ENCODE data around the gene ZMYND12. TPM values are rescaled to one million over a fixed set of nuclear protein-coding genes. Genes with fewer than 3 reads are reported as not detected.
A peak's percentile ranks its signal among the peaks of the same experiment; 100 is the strongest.

ZMYND12 gene
- polyA plus RNA-seq, 1 experiment, result 0.36 TPM

DNA sequence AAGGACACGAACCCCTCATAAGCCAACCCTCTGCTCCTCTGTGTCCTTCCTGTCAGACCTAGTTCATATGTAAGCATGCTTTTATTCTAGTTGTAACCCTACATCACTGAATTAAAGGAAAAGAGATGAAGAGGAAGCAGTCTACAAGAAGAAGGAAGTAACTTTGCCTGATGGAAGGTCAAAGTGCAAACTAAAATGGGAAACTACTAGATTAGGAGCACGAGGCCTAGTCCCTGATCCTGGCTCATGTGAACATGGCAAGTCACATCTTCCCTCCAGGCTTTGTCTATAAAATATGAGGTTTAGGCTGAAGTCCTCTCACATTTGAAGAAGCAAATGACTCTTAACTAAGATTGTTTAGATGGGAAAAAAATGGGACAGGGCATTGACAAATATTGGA, 13.2 kb downstream of the ZMYND12 start:
- Histone ChIP-seq H3K9me3 (ENCODE audit: control insufficient read depth, insufficient read depth, low read length) (no peaks in the 10 kb centered on the region), H3K27ac (ENCODE audit: low read depth, low read length) (no peak overlapping the region), H3K4me3 (ENCODE audit: low read depth, low read length) (no peak overlapping the region), H3K27me3 (ENCODE audit: control insufficient read depth, insufficient read depth, low read length) (peaks cover under 1% of the 10 kb centered on the region)
- no peak for DNase-seq (ENCODE audit: low read depth, low spot score)
- POLR2A ChIA-PET, result no interaction called here
- CTCF ChIA-PET, result no interaction called here
- TF ChIP-seq, protein P1, sequence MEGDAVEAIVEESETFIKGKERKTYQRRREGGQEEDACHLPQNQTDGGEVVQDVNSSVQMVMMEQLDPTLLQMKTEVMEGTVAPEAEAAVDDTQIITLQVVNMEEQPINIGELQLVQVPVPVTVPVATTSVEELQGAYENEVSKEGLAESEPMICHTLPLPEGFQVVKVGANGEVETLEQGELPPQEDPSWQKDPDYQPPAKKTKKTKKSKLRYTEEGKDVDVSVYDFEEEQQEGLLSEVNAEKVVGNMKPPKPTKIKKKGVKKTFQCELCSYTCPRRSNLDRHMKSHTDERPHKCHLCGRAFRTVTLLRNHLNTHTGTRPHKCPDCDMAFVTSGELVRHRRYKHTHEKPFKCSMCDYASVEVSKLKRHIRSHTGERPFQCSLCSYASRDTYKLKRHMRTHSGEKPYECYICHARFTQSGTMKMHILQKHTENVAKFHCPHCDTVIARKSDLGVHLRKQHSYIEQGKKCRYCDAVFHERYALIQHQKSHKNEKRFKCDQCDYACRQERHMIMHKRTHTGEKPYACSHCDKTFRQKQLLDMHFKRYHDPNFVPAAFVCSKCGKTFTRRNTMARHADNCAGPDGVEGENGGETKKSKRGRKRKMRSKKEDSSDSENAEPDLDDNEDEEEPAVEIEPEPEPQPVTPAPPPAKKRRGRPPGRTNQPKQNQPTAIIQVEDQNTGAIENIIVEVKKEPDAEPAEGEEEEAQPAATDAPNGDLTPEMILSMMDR (IDR thresholded peaks at IDR 0.05; ENCODE audit: low read depth, low read length), result no peak

DNA sequence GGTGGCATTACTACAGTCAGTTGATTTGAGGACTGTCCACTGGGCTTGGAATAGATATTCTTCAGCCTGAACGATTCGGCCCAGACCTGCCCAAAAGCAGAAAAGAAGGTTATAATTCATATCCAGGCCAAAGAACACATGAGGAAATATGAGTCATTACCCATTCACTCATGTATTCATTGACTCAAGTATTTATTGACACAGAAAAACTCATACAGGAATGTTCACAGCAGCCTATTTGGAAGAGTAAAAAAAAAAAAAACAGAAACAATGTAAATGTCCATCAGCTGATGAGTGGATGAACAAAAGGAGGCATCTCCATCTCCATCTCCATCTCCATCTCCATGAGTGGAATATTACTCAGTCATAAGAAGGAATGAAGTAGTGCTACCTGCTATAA, 15.9 kb downstream of the ZMYND12 start:
- TF ChIP-seq, protein P1 (IDR thresholded peaks at IDR 0.05; ENCODE audit: low read depth, low read length), result no peak
- POLR2A ChIA-PET, result no interaction called here
- Histone ChIP-seq H3K27me3 (ENCODE audit: control insufficient read depth, insufficient read depth, low read length) (peaks cover 5% of the 10 kb centered on the region), H3K9me3 (ENCODE audit: control insufficient read depth, insufficient read depth, low read length) (no peaks in the 10 kb centered on the region), H3K4me3 (ENCODE audit: low read depth, low read length) (no peak overlapping the region), H3K27ac (ENCODE audit: low read depth, low read length) (no peak overlapping the region)
- DNase-seq (ENCODE audit: low read depth, low spot score), result peak; percentile 7
- CTCF ChIA-PET, result no interaction called here

DNA sequence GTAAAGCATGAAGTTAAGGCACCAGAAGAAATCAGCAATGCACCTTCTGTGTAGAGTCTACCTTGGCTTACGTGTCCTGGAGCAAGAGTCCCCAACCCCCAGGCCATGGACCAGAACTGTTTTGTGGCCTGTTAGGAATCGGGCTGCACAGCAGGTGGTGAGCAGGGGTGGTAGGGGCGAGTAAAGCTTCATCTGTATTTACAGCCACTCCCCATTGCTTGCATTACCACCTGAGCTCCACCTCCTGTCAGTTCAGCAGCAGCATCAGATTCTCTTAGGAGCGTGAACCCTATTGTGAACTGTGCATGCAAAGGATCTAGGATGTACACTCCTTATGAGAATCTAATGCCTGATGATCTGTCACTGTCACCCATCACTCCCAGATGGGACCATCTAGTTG, 21.5 kb downstream of the ZMYND12 start:
- DNase-seq (ENCODE audit: low read depth, low spot score), result no peak
- TF ChIP-seq, protein P1 (IDR thresholded peaks at IDR 0.05; ENCODE audit: low read depth, low read length), result no peak
- Histone ChIP-seq H3K9me3 (ENCODE audit: control insufficient read depth, insufficient read depth, low read length) (no peaks in the 10 kb centered on the region), H3K27me3 (ENCODE audit: control insufficient read depth, insufficient read depth, low read length) (peaks cover 10% of the 10 kb centered on the region), H3K4me3 (ENCODE audit: low read depth, low read length) (no peak overlapping the region), H3K27ac (ENCODE audit: low read depth, low read length) (no peak overlapping the region)
- CTCF ChIA-PET, result no interaction called here
- POLR2A ChIA-PET, result no interaction called here

DNA sequence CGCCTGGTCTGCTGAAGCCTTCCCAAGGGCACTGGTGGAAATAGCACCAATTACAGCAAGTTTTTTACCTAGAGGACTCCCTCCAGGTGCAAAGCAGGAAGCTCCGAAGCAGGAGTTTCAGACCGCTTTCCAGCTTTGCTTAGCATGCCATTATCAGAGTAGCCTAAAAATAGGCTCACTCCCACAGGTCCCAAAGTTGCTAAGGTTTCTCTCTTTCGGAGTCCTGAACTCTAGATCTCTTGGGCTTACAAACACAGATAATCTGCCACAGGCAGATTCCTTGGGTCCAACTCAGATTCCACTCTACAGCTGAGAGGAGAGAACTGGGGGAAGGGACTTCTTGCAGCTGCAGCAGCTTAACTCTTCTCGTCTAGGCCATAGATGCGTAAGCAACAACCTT, 22.5 kb downstream of the ZMYND12 start:
- CTCF ChIA-PET, result no interaction called here

DNA sequence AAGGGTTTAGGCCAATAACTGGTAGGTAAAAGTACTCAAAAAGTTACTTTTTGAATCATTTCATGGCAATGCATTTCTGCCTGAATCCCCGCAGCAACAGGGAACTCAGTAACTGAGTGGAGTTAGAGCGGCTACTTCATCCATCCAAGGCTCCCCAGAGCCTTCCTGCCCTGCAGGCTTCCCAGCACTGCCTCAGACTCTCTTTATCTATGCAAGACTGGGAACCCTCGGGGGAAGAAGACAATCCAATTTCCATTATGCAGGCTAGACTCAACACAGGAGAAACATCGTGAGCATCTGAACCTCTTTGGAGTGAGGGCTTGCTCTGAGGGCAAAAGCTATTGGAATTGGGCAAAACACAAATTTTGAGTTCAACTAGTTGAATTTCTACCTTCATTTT, 23.1 kb downstream of the ZMYND12 start:
- H3K9me3 ChIP-seq (ENCODE audit: control insufficient read depth, insufficient read depth, low read length), result no peaks in the 10 kb centered on the region
- no peak overlapping the region for H3K4me3 ChIP-seq (ENCODE audit: low read depth, low read length)
- H3K27me3 ChIP-seq (ENCODE audit: control insufficient read depth, insufficient read depth, low read length), result peaks cover 10% of the 10 kb centered on the region
- DNase-seq (ENCODE audit: low read depth, low spot score), result no peak
- TF ChIP-seq, protein P1 (IDR thresholded peaks at IDR 0.05; ENCODE audit: low read depth, low read length), result no peak
- ChIA-PET CTCF (no interaction called here), POLR2A (no interaction called here)
- no peak overlapping the region for H3K27ac ChIP-seq (ENCODE audit: low read depth, low read length)

More for the DNA sequence above, 22.5 kb downstream of the ZMYND12 start:
- H3K9me3 ChIP-seq (ENCODE audit: control insufficient read depth, insufficient read depth, low read length), result no peaks in the 10 kb centered on the region
- TF ChIP-seq, protein P1 (IDR thresholded peaks at IDR 0.05; ENCODE audit: low read depth, low read length), result no peak
- no peak overlapping the region for H3K27ac ChIP-seq (ENCODE audit: low read depth, low read length)
- H3K4me3 ChIP-seq (ENCODE audit: low read depth, low read length), result no peak overlapping the region
- peaks cover 10% of the 10 kb centered on the region for H3K27me3 ChIP-seq (ENCODE audit: control insufficient read depth, insufficient read depth, low read length)
- DNase-seq (ENCODE audit: low read depth, low spot score), result no peak
- POLR2A ChIA-PET, result no interaction called here
